H1 (cell line): ENCODE data around the gene SLC44A5. TPM values are rescaled to one million over a fixed set of nuclear protein-coding genes. Genes with fewer than 3 reads are reported as not detected.

ENCODE experiments used
- CTCF ChIA-PET: fragments of 300-600 bp; sonication (Branson Sonifier 250); formaldehyde crosslinking; loops from one replicate; lab custom pipeline; 2021; ENCODE audit not compliant: partially characterized antibody; lab: Charles Lee
- POLR2A ChIA-PET: fragments of 300-600 bp; sonication (Branson Sonifier 250); formaldehyde crosslinking; loops from one replicate; lab custom pipeline; 2021; ENCODE audit warnings: inconsistent platforms; ENCODE audit not compliant: partially characterized antibody; lab: Charles Lee
- DNase-seq, 2 experiments: peaks; one replicate each; pipeline versions ENCODE4 v3.0.0 to v3.0.0-alpha.2; 2010 to 2022; ENCODE audit warnings: low spot score in 2 of 2, low read depth in 1 of 2, mixed read lengths in 1 of 2
- FAIRE-seq: peaks from 2 replicates; lab custom pipeline; 2011; peaks lifted over from hg19 to GRCh38; lab: Jason Lieb, UNC
- H2AFZ ChIP-seq: 2 replicates; pipeline ENCODE4 v1.8.1; 2012; ENCODE audit warnings: low read length, inconsistent platforms
- H2AK5ac ChIP-seq: 2 replicates; pipeline ENCODE4 v1.6.1; 2013; ENCODE audit warnings: low read depth, low read length
- H2BK120ac ChIP-seq: replicated peaks from 2 replicates; pipeline ENCODE3; 2013; ENCODE audit warnings: low read depth, low read length, inconsistent platforms
- H2BK12ac ChIP-seq: 2 replicates; pipeline ENCODE4 v1.6.1; 2013; ENCODE audit warnings: low read depth, low read length
- H2BK15ac ChIP-seq: 2 replicates; pipeline ENCODE4 v1.6.1; 2013; ENCODE audit warnings: low read length
- H2BK20ac ChIP-seq: 2 replicates; pipeline ENCODE4 v1.6.1; 2013; ENCODE audit warnings: low read length
- H2BK5ac ChIP-seq: 2 replicates; pipeline ENCODE4 v1.6.1; 2013; ENCODE audit warnings: low read depth, low read length
- H3K14ac ChIP-seq: 2 replicates; pipeline ENCODE4 v1.6.1; 2013; ENCODE audit warnings: inconsistent platforms; ENCODE audit not compliant: insufficient read length
- H3K18ac ChIP-seq: 2 replicates; pipeline ENCODE4 v1.6.1; 2013; ENCODE audit warnings: low read length; ENCODE audit errors: extremely low read depth
- H3K23ac ChIP-seq: 2 replicates; pipeline ENCODE4 v1.6.1; 2013; ENCODE audit warnings: inconsistent platforms; ENCODE audit not compliant: insufficient read length
- H3K23me2 ChIP-seq: 2 replicates; pipeline ENCODE4 v1.6.1; 2013; ENCODE audit warnings: low read depth, low read length
- H3K27ac ChIP-seq: 2 replicates; pipeline ENCODE4 v1.6.1; 2011; ENCODE audit warnings: low read depth, low read length, inconsistent platforms
- H3K27me3 ChIP-seq, 4 experiments: replicated peaks in 1 of 4; 1 replicate in 1 of 4; 2 replicates in 3 of 4; pipeline versions ENCODE4 v1.6.1 to v1.8.1; 2011 to 2013; ENCODE audit warnings: low read length in 3 of 4, mild to moderate bottlenecking in 3 of 4, inconsistent platforms in 2 of 4, mixed read lengths in 2 of 4, moderate library complexity in 1 of 4; ENCODE audit not compliant: control insufficient read depth in 3 of 4, insufficient read depth in 3 of 4; ENCODE audit errors: extremely low read depth in 1 of 4
- H3K36me3 ChIP-seq, 4 experiments: 2 replicates each; pipeline versions ENCODE4 v1.6.1 to v1.8.1; 2011 to 2013; ENCODE audit warnings: mild to moderate bottlenecking in 4 of 4, low read length in 3 of 4, moderate library complexity in 2 of 4, control low read depth in 1 of 4, inconsistent platforms in 1 of 4; ENCODE audit not compliant: insufficient read depth in 4 of 4, control insufficient read depth in 2 of 4
- H3K4ac ChIP-seq: replicated peaks from 2 replicates; pipeline ENCODE3; 2013; ENCODE audit warnings: low read length, low read depth, mixed read lengths, inconsistent platforms; ENCODE audit not compliant: insufficient read length
- H3K4me1 ChIP-seq, 4 experiments: replicated peaks in 1 of 4; 1 replicate in 1 of 4; 2 replicates in 3 of 4; pipeline versions ENCODE4 v1.6.1 to v1.8.1; 2011 to 2013; ENCODE audit warnings: low read length in 3 of 4, inconsistent platforms in 2 of 4, mixed read lengths in 1 of 4; ENCODE audit not compliant: insufficient read depth in 4 of 4, control insufficient read depth in 3 of 4
- H3K4me2 ChIP-seq, 2 experiments: 2 replicates each; pipeline versions ENCODE4 v1.6.1 to v1.8.1; 2011 to 2013; ENCODE audit warnings: low read depth in 2 of 2, low read length in 2 of 2, control low read depth in 1 of 2, inconsistent platforms in 1 of 2, mild to moderate bottlenecking in 1 of 2; ENCODE audit not compliant: insufficient read depth in 1 of 2
- H3K4me3 ChIP-seq, 4 experiments: fragments of 200-600, 300-600 bp in 1 of 4; sonication (generic), shearing (Covaris generic), sonication (Bioruptor Twin) in 1 of 4; 2 replicates each; pipeline versions ENCODE4 v1.5.1 to v1.8.1; 2011 to 2016; ENCODE audit warnings: low read length in 4 of 4, low read depth in 3 of 4, control low read depth in 2 of 4, inconsistent platforms in 2 of 4, mild to moderate bottlenecking in 2 of 4, mixed read lengths in 1 of 4, moderate library complexity in 1 of 4; ENCODE audit not compliant: insufficient read depth in 2 of 4; ENCODE audit errors: extremely low read depth in 1 of 4
- H3K56ac ChIP-seq: replicated peaks from 2 replicates; pipeline ENCODE3; 2013; ENCODE audit warnings: low read depth, mild to moderate bottlenecking, mixed read lengths, low read length, inconsistent platforms; ENCODE audit not compliant: insufficient read length
- H3K79me1 ChIP-seq: 2 replicates; pipeline ENCODE4 v1.6.1; 2013; ENCODE audit warnings: low read depth, low read length, control low read depth
- H3K79me2 ChIP-seq, 2 experiments: 2 replicates each; pipeline versions ENCODE4 v1.6.1 to v1.8.1; 2012 to 2013; ENCODE audit warnings: low read length in 2 of 2, mild to moderate bottlenecking in 2 of 2, inconsistent platforms in 1 of 2; ENCODE audit not compliant: insufficient read depth in 2 of 2, control insufficient read depth in 1 of 2
- H3K9ac ChIP-seq, 4 experiments: replicated peaks in 1 of 4; 1 replicate in 1 of 4; 2 replicates in 3 of 4; pipeline versions ENCODE4 v1.6.1 to v1.8.1; 2011 to 2013; ENCODE audit warnings: low read depth in 3 of 4, low read length in 3 of 4, control low read depth in 2 of 4, mild to moderate bottlenecking in 2 of 4, moderate library complexity in 2 of 4, inconsistent platforms in 1 of 4; ENCODE audit errors: extremely low read depth in 1 of 4
- H3K9me3 ChIP-seq, 2 experiments: 2 replicates each; pipeline versions ENCODE4 v1.6.1 to v1.8.1; 2012 to 2013; ENCODE audit warnings: mild to moderate bottlenecking in 2 of 2, moderate library complexity in 2 of 2, control low read depth in 1 of 2, inconsistent platforms in 1 of 2, low read depth in 1 of 2, low read length in 1 of 2, mixed read lengths in 1 of 2; ENCODE audit not compliant: insufficient read depth in 2 of 2
- H4K20me1 ChIP-seq, 2 experiments: replicated peaks in 1 of 2; 2 replicates each; pipeline versions ENCODE3 to v1.8.1; 2011 to 2013; ENCODE audit warnings: inconsistent platforms in 2 of 2, low read length in 2 of 2, mild to moderate bottlenecking in 1 of 2; ENCODE audit not compliant: insufficient read depth in 2 of 2, control insufficient read depth in 1 of 2
- H4K5ac ChIP-seq: 2 replicates; pipeline ENCODE4 v1.6.1; 2013; ENCODE audit warnings: low read length, low read depth, mixed read lengths, inconsistent platforms; ENCODE audit not compliant: insufficient read length
- H4K8ac ChIP-seq: 2 replicates; pipeline ENCODE4 v1.8.0; 2013; ENCODE audit warnings: mild to moderate bottlenecking, moderate library complexity, low read length, inconsistent platforms; ENCODE audit not compliant: insufficient read depth; ENCODE audit errors: extremely low read depth
- H4K91ac ChIP-seq: replicated peaks from 2 replicates; pipeline ENCODE3; 2013; ENCODE audit warnings: low read length, mixed read lengths, inconsistent platforms; ENCODE audit not compliant: insufficient read length
- ASH2L ChIP-seq: fragments of 200-600, 300-600 bp; sonication (generic); IDR thresholded peaks from one replicate; pipeline ENCODE4 v1.7.1; 2017; ENCODE audit warnings: low read length
- CBX5 ChIP-seq: fragments of 300-800, 300-1000 bp; sonication (generic); IDR thresholded peaks from 2 replicates; pipeline ENCODE4 v1.7.1; 2016; ENCODE audit warnings: antibody characterized with exemption, low read length, low read depth
- CBX8 ChIP-seq: fragments of 300-800, 300-1000 bp; sonication (generic); IDR thresholded peaks from 2 replicates; pipeline ENCODE4 v1.7.1; 2016; ENCODE audit warnings: low read depth, low read length, borderline replicate concordance
- CREB1 ChIP-seq: IDR thresholded peaks from 2 replicates; pipeline ENCODE4 v1.6.1; 2012; ENCODE audit warnings: inconsistent platforms
- EZH2 ChIP-seq: fragments of 200-600 bp; sonication (generic); IDR thresholded peaks from 2 replicates; pipeline ENCODE4 v1.7.1; 2012; ENCODE audit warnings: low read depth, mild to moderate bottlenecking, moderate library complexity, low read length, inconsistent platforms; ENCODE audit not compliant: severe bottlenecking
- JUND ChIP-seq: IDR thresholded peaks from 2 replicates; pipeline ENCODE4 v1.6.1; 2011; ENCODE audit warnings: mild to moderate bottlenecking, improper control_type of control experiment, low read length
- KDM1A ChIP-seq: fragments of 200-600, 300-600 bp; sonication (generic); IDR thresholded peaks from 2 replicates; pipeline ENCODE4 v1.7.1; 2016; ENCODE audit warnings: mild to moderate bottlenecking, low read length, borderline replicate concordance
- MAX ChIP-seq: IDR thresholded peaks from 2 replicates; pipeline ENCODE4 v1.6.1; 2012; ENCODE audit warnings: inconsistent platforms
- NRF1 ChIP-seq: IDR thresholded peaks from 2 replicates; pipeline ENCODE4 v1.6.1; 2011; ENCODE audit warnings: mild to moderate bottlenecking, low read depth, low read length, improper control_type of control experiment
- PHF8 ChIP-seq: fragments of 200-600 bp; sonication (generic); conservative IDR thresholded peaks from 2 replicates; pipeline ENCODE4 v1.7.1; 2012; ENCODE audit warnings: low read depth, mild to moderate bottlenecking, inconsistent platforms, low read length, moderate library complexity
- SP1 ChIP-seq: IDR thresholded peaks from 2 replicates; pipeline ENCODE4 v1.6.1; 2011; ENCODE audit warnings: low read depth, low read length
- SRF ChIP-seq: IDR thresholded peaks from 2 replicates; pipeline ENCODE4 v1.6.1; 2011; ENCODE audit warnings: mild to moderate bottlenecking, low read depth, low read length, moderate library complexity
- whole genome bisulfite sequencing, 2 experiments: shearing (Covaris generic) in 1 of 2; methylation state at CpG; one replicate each; pipeline versions ENCODE4 v1.1.6 to v1.1.7; 2013 to 2015; ENCODE audit warnings: low lambda C conversion rate in 2 of 2, mixed read lengths in 2 of 2, inconsistent platforms in 1 of 2, low coverage in 1 of 2, missing lambda C conversion rate in 1 of 2; ENCODE audit not compliant: insufficient replicate concordance in 2 of 2, insufficient coverage in 1 of 2, insufficient read length in 1 of 2; ENCODE audit errors: extremely low coverage in 1 of 2, missing lambda C conversion rate in 1 of 2; 5-methylcytosine and 5-hydroxymethylcytosine counted together
- polyA plus RNA-seq, 7 experiments: library from polyadenylated mRNA; depleted of rRNA in 3 of 7; stranded (reverse) in 5 of 7; unstranded in 2 of 7; fragments of >200 nt in 5 of 7; fragments of 200-250 nt in 2 of 7; gene quantifications; 1 replicate in 5 of 7; 2 replicates in 1 of 7; 4 replicates in 1 of 7; pipeline versions ENCODE4 v1.2.1 to v1.2.3, GENCODE V29; 2011 to 2013; ENCODE audit warnings: missing spikeins in 2 of 7, mixed read lengths in 2 of 7
- total RNA-seq: library from RNA; stranded (reverse); fragmentation: NEBNext Ultra II Directional; extraction: Animal tissue kit (Norgen Biotek cat#: 25700); gene quantifications from 2 replicates; pipeline ENCODE4 v1.2.1, GENCODE V29; 2021

Gene SLC44A5
- total and polyA plus RNA-seq, 2 of the 8 experiments (the other 6 are each of a cell fraction or from before 2014, with no cell fraction given): 1.8 to 3.3 TPM

GRCh38 chr1:75588779-75589475, 22.0 kb downstream of the SLC44A5 start:
- no peak overlapping the region for H3K56ac ChIP-seq
- no peak overlapping the region for H4K8ac ChIP-seq
- POLR2A ChIA-PET: interaction anchor here (1.5 kb wide), 1 partner anchor 43 kb away, joined by 3 read pairs; no protein-coding TSS in a partner anchor
- H3K4me3 ChIP-seq: no peak overlapping the region
- no peak for TF ChIP-seq JUND
- TF ChIP-seq CBX5: no peak
- TF ChIP-seq PHF8: no peak
- TF ChIP-seq KDM1A: no peak
- no peak for TF ChIP-seq ASH2L
- TF ChIP-seq NRF1: no peak
- TF ChIP-seq SRF: no peak
- no peak for TF ChIP-seq CBX8
- no peak for TF ChIP-seq EZH2
- no peak for TF ChIP-seq MAX
- TF ChIP-seq CREB1: no peak
- no peak for TF ChIP-seq SP1
- TF ChIP-seq, all 59 proteins: peak for 0
- no peaks in the 10 kb centered on the region for H4K20me1 ChIP-seq
- no peaks in the 10 kb centered on the region for H3K27me3 ChIP-seq
- H2BK5ac ChIP-seq: no peak overlapping the region
- H2BK12ac ChIP-seq: no peak overlapping the region
- H3K79me2 ChIP-seq: no peaks in the 10 kb centered on the region
- H3K36me3 ChIP-seq: no peaks in the 10 kb centered on the region
- no peak overlapping the region for H3K27ac ChIP-seq
- H2BK120ac ChIP-seq: no peak overlapping the region
- no peak overlapping the region for H3K23ac ChIP-seq
- DNase-seq: no peak
- no peak overlapping the region for H3K9ac ChIP-seq
- FAIRE-seq: no peak
- no peak overlapping the region for H2AK5ac ChIP-seq
- H2BK15ac ChIP-seq: no peak overlapping the region
- no peak overlapping the region for H3K18ac ChIP-seq
- H3K79me1 ChIP-seq: no peaks in the 10 kb centered on the region
- no peak overlapping the region for H3K14ac ChIP-seq
- CTCF ChIA-PET: interaction anchor here (1.3 to 2.6 kb wide), 3 partner anchors 21 to 323 kb away, joined by 6 to 15 read pairs (median 8); partner anchors contain the start of gene SLC44A5
- peaks cover 0 to 2% (median 0%) of the 10 kb centered on the region in 4 experiments; a peak in 1 of 7 replicates for H3K4me1 ChIP-seq
- H3K4me2 ChIP-seq: no peak overlapping the region
- H3K9me3 ChIP-seq: no peaks in the 10 kb centered on the region
- no peak overlapping the region for H4K91ac ChIP-seq
- H3K4ac ChIP-seq: no peak overlapping the region
- no peak overlapping the region for H2BK20ac ChIP-seq
- no peak overlapping the region for H4K5ac ChIP-seq
- no peak overlapping the region for H2AFZ ChIP-seq
- 47% methylated on average over 4 of the region's 4 CpGs; no CpG with 5 or more reads in 1 of the 2 experiments for WGBS, 2 experiments
- no peaks in the 10 kb centered on the region for H3K23me2 ChIP-seq
